CD14-positive monocyte (primary cell): ENCODE measurements around the gene LRCH4. TPM values are rescaled to one million over a fixed set of nuclear protein-coding genes. Genes with fewer than 3 reads are reported as not detected.

ENCODE experiments used
- DNase-seq, 3 donors: peaks; one replicate each; pipeline ENCODE4 v3.0.0-alpha.2; 2011 to 2022
- H2AFZ ChIP-seq: 2 replicates; pipeline ENCODE4 v1.6.0; 2012; ENCODE audit warnings: mild to moderate bottlenecking, low read depth, low read length, inconsistent platforms; ENCODE audit not compliant: insufficient read depth, poor library complexity, severe bottlenecking
- H3K27ac ChIP-seq, 2 donors: 1 replicate in 1 of 2; 2 replicates in 1 of 2; pipeline ENCODE4 v1.5.1; 2012 to 2013; ENCODE audit warnings: low read length in 2 of 2, control low read depth in 1 of 2, inconsistent platforms in 1 of 2, low read depth in 1 of 2, mild to moderate bottlenecking in 1 of 2
- H3K27me3 ChIP-seq, 2 donors: one replicate each; pipeline versions ENCODE4 v1.6.0 to v1.6.1; 2011 to 2013; ENCODE audit warnings: low read length in 2 of 2; ENCODE audit not compliant: control insufficient read depth in 2 of 2, insufficient read depth in 2 of 2
- H3K36me3 ChIP-seq, 2 donors: replicated peaks in 1 of 2; 1 replicate in 1 of 2; 2 replicates in 1 of 2; pipeline versions ENCODE4 v1.5.1 to v1.6.1; 2012 to 2013; ENCODE audit warnings: low read length in 2 of 2, control low read depth in 1 of 2, inconsistent platforms in 1 of 2, mild to moderate bottlenecking in 1 of 2; ENCODE audit not compliant: insufficient read depth in 2 of 2, control insufficient read depth in 1 of 2
- H3K4me1 ChIP-seq, 2 donors: 1 replicate in 1 of 2; 2 replicates in 1 of 2; pipeline versions ENCODE4 v1.5.1 to v1.6.1; 2012 to 2013; ENCODE audit warnings: low read length in 2 of 2, control low read depth in 1 of 2, inconsistent platforms in 1 of 2, mild to moderate bottlenecking in 1 of 2, moderate library complexity in 1 of 2; ENCODE audit not compliant: insufficient read depth in 2 of 2, control insufficient read depth in 1 of 2
- H3K4me2 ChIP-seq: replicated peaks from 2 replicates; pipeline ENCODE3; 2012; ENCODE audit warnings: low read length, moderate library complexity, mild to moderate bottlenecking; ENCODE audit not compliant: poor library complexity, severe bottlenecking; ENCODE audit errors: extremely low read depth
- H3K4me3 ChIP-seq, 3 experiments: fragments of 200-600 bp in 1 of 3; sonication (generic) in 1 of 3; replicated peaks in 1 of 3; 1 replicate in 2 of 3; 2 replicates in 1 of 3; pipeline ENCODE4 v1.5.1; 2011 to 2013; ENCODE audit warnings: low read length in 3 of 3, mild to moderate bottlenecking in 3 of 3, control low read depth in 2 of 3, low read depth in 2 of 3, inconsistent platforms in 1 of 3, moderate library complexity in 1 of 3
- H3K79me2 ChIP-seq: 2 replicates; pipeline ENCODE4 v1.6.0; 2012; ENCODE audit warnings: mild to moderate bottlenecking, control low read depth, inconsistent platforms, low read length, moderate library complexity; ENCODE audit not compliant: insufficient read depth
- H3K9ac ChIP-seq: 2 replicates; pipeline ENCODE4 v1.6.0; 2017; ENCODE audit warnings: low read length, mild to moderate bottlenecking; ENCODE audit not compliant: insufficient read depth, poor library complexity, severe bottlenecking
- H3K9me3 ChIP-seq, 2 donors: replicated peaks in 1 of 2; 1 replicate in 1 of 2; 2 replicates in 1 of 2; pipeline versions ENCODE4 v1.5.1 to v1.6.1; 2012 to 2013; ENCODE audit warnings: low read length in 2 of 2, control low read depth in 1 of 2; ENCODE audit not compliant: control insufficient read depth in 1 of 2, insufficient read depth in 1 of 2
- H4K20me1 ChIP-seq: 2 replicates; pipeline ENCODE4 v1.6.0; 2012; ENCODE audit warnings: mild to moderate bottlenecking, low read length, control low read depth, moderate library complexity; ENCODE audit not compliant: insufficient read depth
- H3K27ac Mint-ChIP-seq, 7 donors: one replicate each; pipeline ENCODE4 v1.8.0; 2020; ENCODE audit warnings: mild to moderate bottlenecking in 7 of 7, mixed read lengths in 7 of 7, moderate library complexity in 6 of 7, inconsistent platforms in 2 of 7
- H3K27me3 Mint-ChIP-seq, 3 donors: one replicate each; pipeline ENCODE4 v1.8.0; 2021 to 2022; ENCODE audit warnings: low read depth in 3 of 3, mild to moderate bottlenecking in 3 of 3, mixed read lengths in 3 of 3, moderate library complexity in 3 of 3, inconsistent platforms in 1 of 3
- H3K36me3 Mint-ChIP-seq, 2 donors: one replicate each; pipeline ENCODE4 v1.8.0; 2020; ENCODE audit warnings: mixed read lengths in 2 of 2, inconsistent platforms in 1 of 2, mild to moderate bottlenecking in 1 of 2
- H3K4me1 Mint-ChIP-seq: one replicate; pipeline ENCODE4 v1.8.0; 2020; ENCODE audit warnings: mild to moderate bottlenecking, mixed read lengths
- H3K4me3 Mint-ChIP-seq, 2 donors: one replicate each; pipeline ENCODE4 v1.8.0; 2020; ENCODE audit warnings: mild to moderate bottlenecking in 2 of 2, mixed read lengths in 2 of 2, moderate library complexity in 1 of 2
- H3K9me3 Mint-ChIP-seq, 7 donors: one replicate each; pipeline ENCODE4 v1.8.0; 2020 to 2022; ENCODE audit warnings: mixed read lengths in 7 of 7, mild to moderate bottlenecking in 6 of 7, moderate library complexity in 6 of 7, inconsistent platforms in 2 of 7
- WGBS: methylation state at CpG from one replicate; pipeline ENCODE4 v1.1.5; 2013; ENCODE audit warnings: missing lambda C conversion rate; ENCODE audit not compliant: insufficient coverage; 5-methylcytosine and 5-hydroxymethylcytosine counted together
- intact Hi-C, 2 donors: fragments of 100-400 bp; cut with micrococcal nuclease; formaldehyde crosslinking; loops; one replicate each; pipeline versions ENCODE4 v1.15.0 to v1.15.1; 2023
- polyA plus RNA-seq, 3 donors: library from polyadenylated mRNA; depleted of rRNA in 1 of 3; unstranded in 2 of 3; stranded (reverse) in 1 of 3; fragments of 300-500 nt in 2 of 3; fragments of >200 nt in 1 of 3; fragmentation: Illumina TruSeq in 2 of 3; gene quantifications; 1 replicate in 2 of 3; 2 replicates in 1 of 3; pipeline ENCODE4 v1.2.3, GENCODE V29; 2012 to 2021
- TF ChIP-seq, protein P1 (sequence below): fragments of 200-600 bp; IDR thresholded peaks from one replicate; pipeline ENCODE4 v1.8.0; 2022; ENCODE audit warnings: antibody characterized with exemption, mild to moderate bottlenecking

The LRCH4 gene
- polyA plus RNA-seq, 3 donors = 132 to 286 (median 134) TPM

DNA sequence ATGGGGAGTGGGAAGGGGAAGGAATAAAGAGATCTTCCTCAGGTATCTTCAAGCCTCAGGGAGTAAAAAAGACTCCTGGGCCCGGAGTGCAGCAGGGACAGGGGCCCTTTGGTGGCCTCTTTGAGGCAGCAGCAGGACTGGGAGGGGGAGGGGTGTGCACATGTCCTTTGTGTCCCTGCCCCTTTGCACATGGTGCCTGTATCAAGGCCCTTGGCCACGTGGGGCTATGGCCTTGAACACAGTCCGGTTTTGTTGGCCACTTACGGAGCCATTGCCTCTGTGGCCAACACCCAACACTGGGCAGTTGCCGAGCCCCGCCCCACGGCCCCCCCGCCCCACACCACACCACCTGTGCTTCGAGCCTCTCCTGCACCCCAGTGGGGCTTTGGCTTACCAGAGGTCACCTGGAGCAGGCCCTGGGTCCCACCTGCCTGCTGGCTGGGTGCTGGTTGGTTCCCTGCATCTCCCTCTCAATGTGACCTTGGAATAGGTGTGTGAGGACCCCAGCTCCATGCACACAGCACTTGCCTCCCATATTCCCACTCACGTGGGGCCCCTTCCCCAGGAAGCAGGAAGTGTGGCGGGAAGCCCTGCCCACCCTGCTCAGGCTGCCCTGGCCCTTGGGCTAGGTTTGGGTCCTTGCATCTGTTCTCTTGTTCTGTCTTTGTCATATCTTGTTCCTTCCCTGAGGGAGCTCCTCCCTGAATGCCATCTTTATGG is 17.6 kb downstream of the LRCH4 start:
- H3K4me1 ChIP-seq = peaks cover 27 to 48% of the 10 kb centered on the region in 2 donors
- peaks cover 13 to 21% of the 10 kb centered on the region in 2 donors for H3K36me3 ChIP-seq
- H3K27ac ChIP-seq = no peak overlapping the region
- H3K9me3 ChIP-seq = no peaks in the 10 kb centered on the region
- TF ChIP-seq, protein P1, sequence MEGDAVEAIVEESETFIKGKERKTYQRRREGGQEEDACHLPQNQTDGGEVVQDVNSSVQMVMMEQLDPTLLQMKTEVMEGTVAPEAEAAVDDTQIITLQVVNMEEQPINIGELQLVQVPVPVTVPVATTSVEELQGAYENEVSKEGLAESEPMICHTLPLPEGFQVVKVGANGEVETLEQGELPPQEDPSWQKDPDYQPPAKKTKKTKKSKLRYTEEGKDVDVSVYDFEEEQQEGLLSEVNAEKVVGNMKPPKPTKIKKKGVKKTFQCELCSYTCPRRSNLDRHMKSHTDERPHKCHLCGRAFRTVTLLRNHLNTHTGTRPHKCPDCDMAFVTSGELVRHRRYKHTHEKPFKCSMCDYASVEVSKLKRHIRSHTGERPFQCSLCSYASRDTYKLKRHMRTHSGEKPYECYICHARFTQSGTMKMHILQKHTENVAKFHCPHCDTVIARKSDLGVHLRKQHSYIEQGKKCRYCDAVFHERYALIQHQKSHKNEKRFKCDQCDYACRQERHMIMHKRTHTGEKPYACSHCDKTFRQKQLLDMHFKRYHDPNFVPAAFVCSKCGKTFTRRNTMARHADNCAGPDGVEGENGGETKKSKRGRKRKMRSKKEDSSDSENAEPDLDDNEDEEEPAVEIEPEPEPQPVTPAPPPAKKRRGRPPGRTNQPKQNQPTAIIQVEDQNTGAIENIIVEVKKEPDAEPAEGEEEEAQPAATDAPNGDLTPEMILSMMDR = no peak
- Mint-ChIP-seq H3K4me1 (peaks cover 40% of the 10 kb centered on the region), H3K36me3 (peaks cover 13 to 32% of the 10 kb centered on the region in 2 donors), H3K27me3 (peaks cover 28 to 49% (median 39%) of the 10 kb centered on the region in 3 donors), H3K4me3 (peak overlapping the region in 1 of 2 donors; percentile 77), H3K27ac (no peak overlapping the region), H3K9me3 (peaks cover 0 to 17% (median 3%) of the 10 kb centered on the region in 7 donors)
- H3K27me3 ChIP-seq = peaks cover 3 to 38% of the 10 kb centered on the region in 2 donors
- no peaks in the 10 kb centered on the region for H3K79me2 ChIP-seq
- no peak overlapping the region for H3K9ac ChIP-seq
- no peak overlapping the region for H3K4me2 ChIP-seq
- WGBS = 71% methylated on average over 5 of the region's 11 CpGs
- H3K4me3 ChIP-seq = no peak overlapping the region
- peaks cover 50% of the 10 kb centered on the region for H4K20me1 ChIP-seq
- H2AFZ ChIP-seq = no peak overlapping the region
- intact Hi-C loops = no loop called here
- DNase-seq = no peak

DNA sequence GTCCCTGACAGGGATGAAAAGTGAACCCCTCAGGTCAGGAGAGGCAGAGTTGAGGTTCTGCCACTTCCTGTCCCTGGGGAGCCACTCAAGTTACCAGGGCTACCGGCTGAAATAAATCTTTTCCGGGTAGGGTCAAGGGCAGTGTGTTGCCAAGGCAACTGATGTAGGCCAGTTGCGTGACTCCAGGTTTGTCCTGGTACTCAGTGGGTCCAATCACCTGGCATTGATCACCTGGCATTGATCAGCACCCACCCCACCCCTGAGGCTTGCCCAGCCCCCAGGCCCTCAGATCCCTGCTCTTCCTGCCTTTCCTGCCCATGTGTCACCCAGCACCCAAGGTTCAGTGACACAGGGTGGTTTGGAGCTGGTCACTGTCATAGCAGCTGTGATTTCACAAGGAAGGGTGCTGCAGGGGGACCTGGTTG is 18.2 kb downstream of the LRCH4 start:
- Mint-ChIP-seq H3K4me3 (no peak overlapping the region), H3K27me3 (peaks cover 28 to 45% (median 36%) of the 10 kb centered on the region in 3 donors)
- intact Hi-C loops = no loop called here

More for the DNA sequence above, 18.2 kb downstream of the LRCH4 start:
- Mint-ChIP-seq H3K9me3 (peaks cover 0 to 17% (median 3%) of the 10 kb centered on the region in 7 donors), H3K27ac (no peak overlapping the region), H3K4me1 (peaks cover 40% of the 10 kb centered on the region), H3K36me3 (peaks cover 16 to 32% of the 10 kb centered on the region in 2 donors)
- no peak overlapping the region for H3K4me3 ChIP-seq
- TF ChIP-seq, protein P1 = no peak
- H3K4me1 ChIP-seq = peaks cover 27 to 48% of the 10 kb centered on the region in 2 donors
- DNase-seq = no peak
- no peaks in the 10 kb centered on the region for H3K9me3 ChIP-seq
- H3K9ac ChIP-seq = no peak overlapping the region
- peaks cover 3 to 38% of the 10 kb centered on the region in 2 donors for H3K27me3 ChIP-seq
- 5% methylated on average over 2 of the region's 3 CpGs for WGBS
- peaks cover 44% of the 10 kb centered on the region for H4K20me1 ChIP-seq
- H3K79me2 ChIP-seq = no peaks in the 10 kb centered on the region
- no peak overlapping the region for H3K4me2 ChIP-seq
- H3K36me3 ChIP-seq = peaks cover 7 to 15% of the 10 kb centered on the region in 2 donors
- H3K27ac ChIP-seq = no peak overlapping the region
- H2AFZ ChIP-seq = no peak overlapping the region
